Measurements from ENCODE around the gene BCL7B.
A peak's percentile ranks its signal among the peaks of the same experiment; 100 is the strongest.
"Not testable (repeated sequence)": the region's sequence is repeated elsewhere in the genome, so short reads cannot be mapped to it uniquely, and the experiment has no call there.

BCL7B gene

GRCh38 chr7:73570977-73571376, 13.5 kb upstream of the BCL7B start:
- DNase-seq = no peak

GRCh38 chr7:73570521-73570920, 13.0 kb upstream of the BCL7B start:
- no peak for DNase-seq

GRCh38 chr7:73569042-73569608, 11.6 kb upstream of the BCL7B start:
- DNase-seq = no peak

- DNase-seq = no peak
Measured at GRCh38 chr7:73567846-73568685, 10.6 kb upstream of the BCL7B start.

- no peak for DNase-seq
Measured at GRCh38 chr7:73567140-73567539, 9.7 kb upstream of the BCL7B start.

- DNase-seq = not testable (repeated sequence)
Measured at GRCh38 chr7:73566431-73566830, 8.9 kb upstream of the BCL7B start.

- no peak for DNase-seq
Measured at GRCh38 chr7:73565675-73566340, 8.3 kb upstream of the BCL7B start.

- peak; percentile 18 for DNase-seq
Measured at GRCh38 chr7:73560109-73560835, 2.8 kb upstream of the BCL7B start.

- DNase-seq = peak; percentile 69
Measured at GRCh38 chr7:73557108-73557396, 438 bp downstream of the BCL7B start.

- no peak for DNase-seq
Measured at GRCh38 chr7:73556208-73557107, 1.0 kb downstream of the BCL7B start.

GRCh38 chr7:73555411-73555982, 2.0 kb downstream of the BCL7B start:
- no peak for DNase-seq

GRCh38 chr7:73550093-73550492, 7.4 kb downstream of the BCL7B start:
- not testable (repeated sequence) for DNase-seq

- DNase-seq = no peak
Measured at GRCh38 chr7:73549176-73549575, 8.3 kb downstream of the BCL7B start.

GRCh38 chr7:73547841-73548240, 9.6 kb downstream of the BCL7B start:
- no peak for DNase-seq

GRCh38 chr7:73544678-73545077, 12.8 kb downstream of the BCL7B start:
- DNase-seq = no peak

- no peak for DNase-seq
Measured at GRCh38 chr7:73541722-73542121, 15.8 kb downstream of the BCL7B start.

- no peak for DNase-seq
Measured at GRCh38 chr7:73539709-73540108, 17.8 kb downstream of the BCL7B start.

GRCh38 chr7:73538510-73538909, 19.0 kb downstream of the BCL7B start:
- not testable (repeated sequence) for DNase-seq

- DNase-seq = no peak
Measured at GRCh38 chr7:73537051-73537450, 20.4 kb downstream of the BCL7B start.

GRCh38 chr7:73536479-73536878, 21.0 kb downstream of the BCL7B start:
- no peak for DNase-seq

- not testable (repeated sequence) for DNase-seq
Measured at GRCh38 chr7:73535918-73536317, 21.6 kb downstream of the BCL7B start.

GRCh38 chr7:73533742-73534141, 23.7 kb downstream of the BCL7B start:
- DNase-seq = no peak
